ENCODE results near the gene KCNF1. TPM values are rescaled to one million over a fixed set of nuclear protein-coding genes. Genes with fewer than 3 reads are reported as not detected.

The KCNF1 gene
- total and polyA plus RNA-seq, 2 experiments from 2014 or later = 0.10 to 0.97 TPM

- no peak for DNase-seq
- no peaks in the 10 kb centered on the region for H3K36me3 ChIP-seq (ENCODE audit: low read depth)
- H3K27ac ChIP-seq = no peak overlapping the region
- H3F3A ChIP-seq (ENCODE audit: insufficient read depth) = peaks cover 4% of the 10 kb centered on the region; the same call in 1 of the 2 replicates
- H3K9ac ChIP-seq = no peak overlapping the region
- H3K9me2 ChIP-seq (ENCODE audit: insufficient read depth) = no peaks in the 10 kb centered on the region
- peaks cover 10% of the 10 kb centered on the region; the same call in 1 of the 2 replicates for H3K27me3 ChIP-seq (replicated peaks; ENCODE audit: insufficient read depth)
- TF ChIP-seq EZH2 (IDR thresholded peaks at IDR 0.05; ENCODE audit: insufficient read depth, poor library complexity, severe bottlenecking) = no peak
- H3K4me2 ChIP-seq (ENCODE audit: unreplicated experiment) = no peak overlapping the region
- 83 to 90% methylated on average over 7 of the region's 7 CpGs for WGBS, 2 experiments (ENCODE audit: low coverage in 1 of 2, low lambda C conversion rate in 2 of 2, missing lambda C conversion rate in 2 of 2)
- no peak overlapping the region for H2AFZ ChIP-seq
- H4K20me1 ChIP-seq (ENCODE audit: insufficient read depth) = no peaks in the 10 kb centered on the region
- no peak overlapping the region for H3K4me3 ChIP-seq
- no peaks in the 10 kb centered on the region for H3K9me3 ChIP-seq (ENCODE audit: low read depth)
- no peaks in the 10 kb centered on the region for H3K79me2 ChIP-seq (ENCODE audit: insufficient read depth)
- peaks cover 12% of the 10 kb centered on the region for H3K4me1 ChIP-seq (ENCODE audit: insufficient read depth)
- in situ Hi-C loops (cut with MboI) = no loop called here
Observed at GRCh38 chr2:10948188-10948564, 36.4 kb downstream of the KCNF1 start.

- WGBS, 2 experiments (ENCODE audit: low coverage in 1 of 2, low lambda C conversion rate in 2 of 2, missing lambda C conversion rate in 2 of 2) = 87 to 88% methylated on average over 14 to 15 of the region's 15 CpGs
- in situ Hi-C loops (cut with MboI) = no loop called here
- Histone ChIP-seq H3K9me3 (ENCODE audit: low read depth) (no peaks in the 10 kb centered on the region), H3K4me1 (ENCODE audit: insufficient read depth) (peaks cover 12% of the 10 kb centered on the region), H3K79me2 (ENCODE audit: insufficient read depth) (no peaks in the 10 kb centered on the region), H3K4me2 (ENCODE audit: unreplicated experiment) (no peak overlapping the region), H4K20me1 (ENCODE audit: insufficient read depth) (no peaks in the 10 kb centered on the region), H3K27me3 (replicated peaks; ENCODE audit: insufficient read depth) (peaks cover 10% of the 10 kb centered on the region; the same call in 1 of the 2 replicates), H3K27ac (no peak overlapping the region), H3K36me3 (ENCODE audit: low read depth) (no peaks in the 10 kb centered on the region), H2AFZ (no peak overlapping the region), H3F3A (ENCODE audit: insufficient read depth) (peaks cover 9% of the 10 kb centered on the region; the same call in 1 of the 2 replicates), H3K9me2 (ENCODE audit: insufficient read depth) (no peaks in the 10 kb centered on the region), H3K9ac (no peak overlapping the region), H3K4me3 (no peak overlapping the region)
- TF ChIP-seq EZH2 (IDR thresholded peaks at IDR 0.05; ENCODE audit: insufficient read depth, poor library complexity, severe bottlenecking) (no peak), EZH2phosphoT487 (IDR thresholded peaks at IDR 0.05; ENCODE audit: insufficient read depth, low read depth) (no peak)
- DNase-seq = no peak
Observed at GRCh38 chr2:10948606-10949230, 37.0 kb downstream of the KCNF1 start.

DNA sequence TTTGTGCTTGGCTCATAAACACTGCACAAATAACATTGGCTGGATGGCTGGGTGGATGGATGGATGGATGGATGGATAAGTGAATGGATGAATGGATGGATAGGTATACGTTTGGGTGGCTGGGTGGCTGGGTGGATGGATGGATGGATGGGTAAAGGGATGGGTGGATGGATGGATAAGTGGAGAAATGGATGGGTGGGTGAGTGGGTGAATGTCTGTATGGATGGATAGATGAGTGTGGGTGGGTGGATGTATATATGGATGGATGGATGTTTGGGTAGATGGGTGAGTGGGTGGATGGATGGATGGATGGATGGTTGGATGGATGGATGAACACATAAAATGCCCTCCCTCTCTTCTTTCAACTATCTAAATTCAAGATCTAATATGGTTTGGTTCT is 38.1 kb downstream of the KCNF1 start:
- H3K4me2 ChIP-seq (ENCODE audit: unreplicated experiment) = no peak overlapping the region
- H3K4me1 ChIP-seq (ENCODE audit: insufficient read depth) = peaks cover 12% of the 10 kb centered on the region
- TF ChIP-seq EZH2 (IDR thresholded peaks at IDR 0.05; ENCODE audit: insufficient read depth, poor library complexity, severe bottlenecking) = no peak
- no peak for TF ChIP-seq EZH2phosphoT487 (IDR thresholded peaks at IDR 0.05; ENCODE audit: insufficient read depth, low read depth)
- peaks cover 10% of the 10 kb centered on the region; the same call in 1 of the 2 replicates for H3F3A ChIP-seq (ENCODE audit: insufficient read depth)
- no peak overlapping the region for H3K4me3 ChIP-seq
- no peak overlapping the region for H2AFZ ChIP-seq
- no peaks in the 10 kb centered on the region for H3K36me3 ChIP-seq (ENCODE audit: low read depth)
- no peaks in the 10 kb centered on the region for H3K79me2 ChIP-seq (ENCODE audit: insufficient read depth)
- WGBS, 2 experiments (ENCODE audit: low coverage in 1 of 2, low lambda C conversion rate in 2 of 2, missing lambda C conversion rate in 2 of 2) = 47% methylated on average over 1 of the region's 1 CpG
- no peak overlapping the region for H3K27ac ChIP-seq
- H3K9ac ChIP-seq = no peak overlapping the region
- H4K20me1 ChIP-seq (ENCODE audit: insufficient read depth) = no peaks in the 10 kb centered on the region
- no peaks in the 10 kb centered on the region for H3K9me3 ChIP-seq (ENCODE audit: low read depth)
- in situ Hi-C loops (cut with MboI) = no loop called here
- DNase-seq = no peak
- H3K9me2 ChIP-seq (ENCODE audit: insufficient read depth) = no peaks in the 10 kb centered on the region
- H3K27me3 ChIP-seq (replicated peaks; ENCODE audit: insufficient read depth) = 0 out of 2 replicates have a peak, but pooled peaks cover 4% of the 10 kb centered on the region

DNA sequence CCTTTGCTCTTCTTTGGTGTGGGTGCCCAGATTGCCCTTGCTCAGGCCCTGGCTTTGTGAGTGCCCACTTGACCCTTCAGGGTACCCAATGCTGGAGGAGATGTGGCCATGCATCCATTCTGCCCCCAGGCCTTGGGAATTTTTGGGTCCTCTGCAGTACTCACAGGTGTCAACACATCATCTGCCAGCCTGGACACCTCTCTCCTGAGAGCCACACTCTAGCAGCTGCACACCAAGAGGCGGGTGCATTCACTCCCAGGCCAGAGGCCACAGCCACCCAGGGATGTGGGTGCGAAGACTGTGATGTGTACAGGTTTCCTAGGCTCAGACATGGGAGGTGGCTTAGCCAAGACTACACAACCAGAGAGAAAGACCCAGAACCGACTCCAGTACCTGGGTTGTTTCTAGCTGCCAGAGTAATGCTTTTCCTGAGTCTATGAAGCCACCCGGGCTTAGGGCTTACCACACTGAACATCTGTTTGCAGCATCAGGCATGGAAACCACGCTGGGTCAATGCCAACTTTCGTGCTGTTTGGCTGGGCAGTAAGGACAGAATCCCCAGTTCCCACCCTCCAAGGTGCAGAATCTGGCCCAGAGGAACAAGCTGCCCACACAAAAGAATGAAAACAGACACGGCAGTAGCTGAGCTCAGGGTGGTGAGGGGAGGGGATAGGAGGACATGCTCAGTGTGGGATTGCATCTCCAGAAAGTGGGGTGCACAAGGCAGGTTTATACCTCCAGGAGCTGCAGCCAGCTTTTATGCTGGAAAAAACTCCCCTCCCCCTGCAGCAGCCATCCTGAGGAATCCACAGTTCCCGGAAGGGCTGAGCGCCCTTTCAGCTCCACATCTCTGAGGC is 40.1 kb downstream of the KCNF1 start:
- 0 out of 2 replicates have a peak, but pooled peaks cover 4% of the 10 kb centered on the region for H3K27me3 ChIP-seq (replicated peaks; ENCODE audit: insufficient read depth)
- H3K27ac ChIP-seq = no peak overlapping the region
- H3K79me2 ChIP-seq (ENCODE audit: insufficient read depth) = no peaks in the 10 kb centered on the region
- no peak overlapping the region for H3K9ac ChIP-seq
- H3K36me3 ChIP-seq (ENCODE audit: low read depth) = no peaks in the 10 kb centered on the region
- no peak overlapping the region for H3K4me3 ChIP-seq
- in situ Hi-C loops (cut with MboI) = no loop called here
- H4K20me1 ChIP-seq (ENCODE audit: insufficient read depth) = no peaks in the 10 kb centered on the region
- no peaks in the 10 kb centered on the region for H3K9me2 ChIP-seq (ENCODE audit: insufficient read depth)
- no peaks in the 10 kb centered on the region for H3K9me3 ChIP-seq (ENCODE audit: low read depth)
- peaks cover 10% of the 10 kb centered on the region; the same call in 1 of the 2 replicates for H3F3A ChIP-seq (ENCODE audit: insufficient read depth)
- H3K4me2 ChIP-seq (ENCODE audit: unreplicated experiment) = no peak overlapping the region
- WGBS, 2 experiments (ENCODE audit: low coverage in 1 of 2, low lambda C conversion rate in 2 of 2, missing lambda C conversion rate in 2 of 2) = 37 to 39% methylated on average over 9 of the region's 9 CpGs
- H3K4me1 ChIP-seq (ENCODE audit: insufficient read depth) = peaks cover 8% of the 10 kb centered on the region
- DNase-seq = no peak
- H2AFZ ChIP-seq = no peak overlapping the region
- TF ChIP-seq EZH2 (IDR thresholded peaks at IDR 0.05; ENCODE audit: insufficient read depth, poor library complexity, severe bottlenecking) (no peak), EZH2phosphoT487 (IDR thresholded peaks at IDR 0.05; ENCODE audit: insufficient read depth, low read depth) (no peak)

All from GM23248 (cell line).